EL (cell line): ENCODE measurements around the gene DYNLT1.

Experiments used
- DNase-seq: peaks from one replicate; pipeline ENCODE4 v3.0.0-alpha.2; 2016

Gene DYNLT1

GRCh38 chr6:158591810-158592209 is 52.7 kb downstream of the DYNLT1 start:
- DNase-seq = no peak

- DNase-seq = no peak
Measured at GRCh38 chr6:158591134-158591809, 53.3 kb downstream of the DYNLT1 start.

GRCh38 chr6:158589366-158589765 is 55.2 kb downstream of the DYNLT1 start:
- DNase-seq = no peak

- no peak for DNase-seq
Measured at GRCh38 chr6:158586652-158587051, 57.9 kb downstream of the DYNLT1 start.
